ENCODE data around the gene TBC1D12.

DNA sequence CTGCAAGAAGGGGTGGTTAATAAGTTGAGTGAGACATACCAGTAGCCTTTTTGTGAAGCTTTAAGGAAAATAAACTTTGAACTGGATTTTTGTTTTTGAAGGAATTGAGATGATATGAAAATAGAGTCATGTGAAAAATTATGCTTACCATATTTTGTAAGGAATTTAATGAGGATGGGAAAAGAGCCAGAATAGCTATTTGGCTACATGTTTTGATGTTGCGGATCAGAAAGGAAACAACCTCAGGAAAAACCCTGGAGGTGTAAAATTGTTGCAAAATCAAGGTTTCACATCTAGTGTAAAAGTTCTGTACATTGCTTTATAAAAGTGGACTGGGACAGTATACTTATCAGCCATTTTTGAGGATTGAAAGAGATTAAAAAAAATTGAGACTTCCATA lies 15.0 kb downstream of the TBC1D12 start:
- no peak for TF ChIP-seq CTCF (IDR thresholded peaks at IDR 0.05)
- no peak for TF ChIP-seq POLR2A (IDR thresholded peaks at IDR 0.05)

All from uterus (tissue), 2 donors.